Measurements from ENCODE around the gene PTPN4.

PTPN4 gene

DNA sequence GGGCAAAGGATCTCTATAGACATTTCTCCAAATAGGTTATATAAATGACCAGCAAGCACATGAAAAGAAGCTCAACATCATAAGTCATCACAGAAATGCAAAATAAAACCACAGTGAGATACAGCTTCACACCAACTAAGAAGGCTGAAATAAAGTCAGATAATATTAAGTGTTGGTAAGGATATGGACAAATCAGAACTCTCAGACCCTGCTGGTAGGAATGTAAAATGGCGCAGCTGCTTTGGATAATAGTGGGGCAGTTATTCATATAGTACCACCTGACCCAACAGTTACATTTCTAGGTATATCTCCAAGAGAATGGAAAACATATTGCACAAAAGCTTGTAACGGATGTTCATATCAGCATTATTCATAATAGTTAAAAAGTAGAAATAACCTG, 267.2 kb downstream of the PTPN4 start:
- no peak for DNase-seq

DNA sequence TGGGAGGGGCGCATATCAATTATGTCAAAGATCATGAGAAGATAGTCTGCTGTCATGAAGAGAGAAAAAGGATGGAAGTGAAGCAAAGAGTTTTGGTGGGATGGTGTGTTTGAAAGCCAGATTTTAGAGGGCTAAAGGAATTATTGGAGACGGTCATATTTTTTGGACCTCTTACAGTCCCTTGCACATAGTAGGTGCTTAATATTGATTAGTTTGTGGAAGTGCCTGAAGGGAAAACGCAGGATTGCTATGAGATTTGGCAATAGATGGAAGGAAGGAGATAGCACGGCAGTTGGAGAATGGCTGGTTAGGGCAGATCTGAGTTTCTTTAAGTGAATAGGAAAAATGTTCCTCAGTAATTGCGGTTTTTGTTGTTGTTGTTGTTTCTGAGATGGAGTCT, 269.1 kb downstream of the PTPN4 start:
- DNase-seq = no peak

DNA sequence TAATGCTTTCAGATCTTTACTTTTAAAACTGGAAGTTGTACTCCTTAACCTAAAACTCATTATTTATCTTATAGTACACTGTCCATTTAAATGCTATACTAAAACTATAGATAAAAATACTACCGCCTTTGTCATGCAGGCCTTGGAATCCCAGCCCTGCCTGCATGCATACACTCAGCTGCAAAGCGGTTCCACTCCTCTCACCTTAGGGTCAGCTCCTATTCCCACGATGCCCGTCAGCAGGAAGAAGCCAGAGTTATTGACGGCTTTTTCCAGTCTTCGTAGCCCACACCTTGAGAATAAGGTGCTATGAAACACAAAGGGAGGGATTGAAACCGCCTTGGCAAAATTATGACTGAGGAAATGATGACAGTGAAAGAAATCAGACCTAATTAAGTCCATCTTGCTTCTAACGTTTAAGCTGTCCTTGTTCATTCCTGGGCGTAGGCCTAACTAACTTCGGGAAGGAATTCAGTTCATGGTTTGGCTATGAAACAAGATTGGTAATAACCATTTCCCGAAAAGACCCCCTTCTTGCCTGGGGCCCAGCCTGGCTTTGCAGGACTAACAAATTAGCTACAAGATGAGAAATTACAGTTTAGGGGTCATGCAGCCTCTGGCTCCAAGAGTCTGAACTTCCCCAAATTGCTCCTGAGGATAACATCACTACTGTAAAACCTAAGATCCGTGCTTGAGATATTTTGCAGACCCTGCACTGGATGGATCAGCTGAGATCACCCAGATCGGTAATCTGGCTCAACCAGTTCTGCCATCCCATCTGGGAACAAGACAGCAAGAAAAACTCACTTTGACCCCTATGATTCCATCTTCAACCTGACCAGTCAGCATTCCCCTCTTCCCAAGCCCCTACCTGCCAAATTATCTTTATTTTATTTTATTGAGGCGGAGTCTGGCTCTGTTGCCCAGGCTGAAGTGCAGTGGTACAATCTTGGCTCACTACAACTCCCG, 270.2 kb downstream of the PTPN4 start:
- DNase-seq = no peak

- no peak for DNase-seq
Measured at GRCh38 chr2:120032297-120032696, 272.6 kb downstream of the PTPN4 start.

All from T-helper 9 cell (primary cell).